ENCODE results near the gene SLC7A4. TPM values are rescaled to one million over a fixed set of nuclear protein-coding genes. Genes with fewer than 3 reads are reported as not detected.
"Not testable (repeated sequence)": the region's sequence is repeated elsewhere in the genome, so short reads cannot be mapped to it uniquely, and the experiment has no call there.

SLC7A4 gene
- total RNA-seq (2014; rRNA removed; shearing (Covaris generic)), result not detected in 2 replicates

DNA sequence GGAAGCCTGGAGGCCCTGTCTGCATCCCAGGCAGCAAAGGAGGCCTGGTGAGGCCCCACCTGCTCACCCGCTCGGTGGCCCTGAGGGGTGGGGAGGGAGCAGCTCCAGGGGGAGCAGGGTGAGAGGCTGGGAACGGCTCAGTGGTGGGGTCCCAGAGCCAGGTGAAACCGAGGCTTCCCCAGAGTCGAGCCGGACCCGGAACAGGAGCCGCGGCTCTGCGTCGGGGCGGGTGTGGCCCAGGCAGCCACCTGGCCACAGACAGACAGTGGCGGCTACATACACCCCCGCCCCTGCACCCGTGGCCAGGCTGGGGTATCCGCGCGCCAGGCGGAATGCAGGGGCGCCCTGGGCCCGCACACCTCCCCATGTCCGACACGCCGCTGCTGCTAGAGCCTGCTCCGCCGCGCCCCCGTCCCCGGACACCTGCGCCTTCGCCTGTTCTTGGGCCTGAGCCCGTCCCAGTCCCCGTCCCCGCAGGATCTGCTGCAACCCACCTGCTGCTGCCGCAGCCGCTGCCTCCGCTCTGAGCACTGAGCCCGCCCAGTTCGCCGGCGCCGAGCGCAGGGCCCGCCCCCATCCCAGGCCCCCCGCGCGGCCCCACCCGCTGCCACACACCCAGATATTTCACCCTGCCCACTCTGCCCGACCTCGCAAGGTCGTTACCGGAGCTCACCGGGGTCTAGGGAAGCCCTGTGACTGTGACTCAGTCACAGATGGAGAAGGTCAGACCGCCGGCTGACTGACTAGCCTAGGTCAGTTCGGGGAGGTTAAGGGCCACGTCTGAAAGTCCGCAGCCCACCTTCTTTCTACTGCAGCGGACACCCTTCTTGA lies at the start of gene SLC7A4:
SLC7A4 (minus strand) TSS at position 525 of the 831 bp plus-strand sequence. CDS start 749 bp downstream, outside the sequence.
- Histone ChIP-seq H3K36me3 (replicated peaks; ENCODE audit: control insufficient read depth, insufficient read depth, low read length) (no peaks in the 10 kb centered on the region), H3K4me3 (ENCODE audit: insufficient read depth, low read depth, low read length) (peak within 1 kb of the TSS; percentile 44; the same call in 1 of the 2 replicates), H3K27me3 (ENCODE audit: control insufficient read depth, insufficient read depth, low read length) (peaks cover 13% of the 10 kb centered on the region; the same call in 1 of the 2 replicates)
- peak; percentile 85 for DNase-seq

GRCh38 chr22:21080435-21081137 lies 48.2 kb upstream of the SLC7A4 start:
- no peak overlapping the region for H3K4me3 ChIP-seq (ENCODE audit: insufficient read depth, low read depth, low read length)
- H3K27me3 ChIP-seq (ENCODE audit: control insufficient read depth, insufficient read depth, low read length), result no peaks in the 10 kb centered on the region
- no peaks in the 10 kb centered on the region for H3K36me3 ChIP-seq (replicated peaks; ENCODE audit: control insufficient read depth, insufficient read depth, low read length)
- DNase-seq, result peak; percentile 23

- H3K36me3 ChIP-seq (replicated peaks; ENCODE audit: control insufficient read depth, insufficient read depth, low read length), result no peaks in the 10 kb centered on the region
- H3K27me3 ChIP-seq (ENCODE audit: control insufficient read depth, insufficient read depth, low read length), result no peaks in the 10 kb centered on the region
- H3K4me3 ChIP-seq (ENCODE audit: insufficient read depth, low read depth, low read length), result no peak overlapping the region
- DNase-seq, result no peak
Measured at GRCh38 chr22:21079493-21079892, 47.1 kb upstream of the SLC7A4 start.

GRCh38 chr22:21078916-21079315 lies 46.6 kb upstream of the SLC7A4 start:
- no peak overlapping the region for H3K4me3 ChIP-seq (ENCODE audit: insufficient read depth, low read depth, low read length)
- no peaks in the 10 kb centered on the region for H3K27me3 ChIP-seq (ENCODE audit: control insufficient read depth, insufficient read depth, low read length)
- H3K36me3 ChIP-seq (replicated peaks; ENCODE audit: control insufficient read depth, insufficient read depth, low read length), result no peaks in the 10 kb centered on the region
- peak; percentile 43 for DNase-seq

DNA sequence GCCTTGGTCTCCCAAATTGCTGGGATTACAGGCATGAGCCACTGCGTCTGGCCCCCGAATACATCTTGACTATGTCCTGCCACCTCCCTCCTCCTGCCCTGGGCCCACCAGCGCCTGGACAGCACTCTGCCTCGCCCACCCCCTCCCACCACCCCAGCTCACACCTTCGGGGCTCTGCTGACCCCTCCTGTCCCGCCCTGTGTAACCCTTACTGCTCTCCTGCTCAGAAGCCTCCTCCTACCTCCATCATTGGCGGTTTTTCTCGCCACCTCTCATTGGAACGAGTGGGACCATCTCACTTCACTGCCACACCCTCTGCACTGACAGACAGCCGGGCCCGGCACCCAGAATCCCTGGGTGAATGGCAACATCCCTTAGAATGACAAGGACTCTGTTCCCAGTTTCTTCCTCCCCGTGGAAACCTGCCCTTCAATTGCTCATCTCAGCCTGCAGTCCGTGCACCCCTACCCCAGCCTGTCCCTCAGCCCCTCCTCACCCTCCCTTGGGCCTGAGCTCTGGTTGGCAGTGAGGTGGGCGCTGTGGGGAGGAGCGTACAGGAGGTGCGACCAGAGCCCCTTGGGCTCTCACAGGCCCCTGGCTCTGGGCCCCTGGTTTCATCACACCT lies 45.6 kb upstream of the SLC7A4 start:
- Histone ChIP-seq H3K36me3 (replicated peaks; ENCODE audit: control insufficient read depth, insufficient read depth, low read length) (no peaks in the 10 kb centered on the region), H3K4me3 (ENCODE audit: insufficient read depth, low read depth, low read length) (no peak overlapping the region), H3K27me3 (ENCODE audit: control insufficient read depth, insufficient read depth, low read length) (no peaks in the 10 kb centered on the region)
- peak; percentile 45 for DNase-seq

- DNase-seq, result peak; percentile 43
- Histone ChIP-seq H3K36me3 (replicated peaks; ENCODE audit: control insufficient read depth, insufficient read depth, low read length) (no peaks in the 10 kb centered on the region), H3K27me3 (ENCODE audit: control insufficient read depth, insufficient read depth, low read length) (no peaks in the 10 kb centered on the region), H3K4me3 (ENCODE audit: insufficient read depth, low read depth, low read length) (no peak overlapping the region)
Measured at GRCh38 chr22:21076912-21077625, 44.7 kb upstream of the SLC7A4 start.

- DNase-seq, result peak; percentile 57
- no peak overlapping the region for H3K4me3 ChIP-seq (ENCODE audit: insufficient read depth, low read depth, low read length)
- H3K36me3 ChIP-seq (replicated peaks; ENCODE audit: control insufficient read depth, insufficient read depth, low read length), result no peaks in the 10 kb centered on the region
- no peaks in the 10 kb centered on the region for H3K27me3 ChIP-seq (ENCODE audit: control insufficient read depth, insufficient read depth, low read length)
Measured at GRCh38 chr22:21075516-21076138, 43.3 kb upstream of the SLC7A4 start.

GRCh38 chr22:21074102-21074715 lies 41.8 kb upstream of the SLC7A4 start:
- H3K4me3 ChIP-seq (ENCODE audit: insufficient read depth, low read depth, low read length), result no peak overlapping the region
- no peaks in the 10 kb centered on the region for H3K27me3 ChIP-seq (ENCODE audit: control insufficient read depth, insufficient read depth, low read length)
- no peaks in the 10 kb centered on the region for H3K36me3 ChIP-seq (replicated peaks; ENCODE audit: control insufficient read depth, insufficient read depth, low read length)
- DNase-seq, result no peak

DNA sequence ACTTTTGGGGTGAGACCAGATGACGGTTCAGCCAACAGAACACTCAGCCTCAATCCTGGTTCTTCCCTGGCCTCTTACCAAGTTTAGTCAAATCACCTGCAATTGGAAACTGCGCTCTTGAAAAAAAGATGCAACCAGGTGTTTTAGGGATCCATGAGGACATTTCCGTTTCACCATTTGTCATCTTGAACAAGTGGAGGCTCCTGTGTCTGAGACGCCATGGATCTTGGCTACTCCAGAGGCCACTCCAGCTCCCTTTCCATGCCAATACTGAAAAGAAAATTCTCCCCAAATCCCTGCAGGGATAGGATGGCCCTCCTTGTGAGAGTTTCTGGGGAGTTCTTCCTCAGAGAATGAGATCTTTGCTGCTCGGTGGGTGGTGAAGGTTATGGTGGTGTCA lies 41.1 kb upstream of the SLC7A4 start:
- no peak for DNase-seq
- no peaks in the 10 kb centered on the region for H3K27me3 ChIP-seq (ENCODE audit: control insufficient read depth, insufficient read depth, low read length)
- H3K36me3 ChIP-seq (replicated peaks; ENCODE audit: control insufficient read depth, insufficient read depth, low read length), result no peaks in the 10 kb centered on the region
- H3K4me3 ChIP-seq (ENCODE audit: insufficient read depth, low read depth, low read length), result no peak overlapping the region

DNA sequence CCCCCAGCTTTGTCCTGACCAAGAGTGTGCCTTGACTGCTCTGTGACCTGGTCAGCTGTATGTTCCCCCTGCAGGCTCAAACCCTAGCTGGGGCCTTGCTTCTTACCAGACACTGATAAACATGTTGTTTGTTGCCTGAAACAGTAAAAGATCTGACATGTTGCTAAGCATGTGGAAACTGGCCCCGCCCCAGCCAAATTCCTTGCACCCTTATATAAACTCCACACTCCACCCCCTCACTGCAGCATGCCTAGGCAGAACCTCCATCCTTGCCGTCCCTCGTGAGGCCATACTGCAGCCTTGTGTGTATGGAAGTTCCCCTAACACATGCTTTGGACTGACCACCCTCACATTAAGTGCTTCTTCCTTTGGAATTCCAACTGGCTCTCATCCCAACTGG lies 40.7 kb upstream of the SLC7A4 start:
- Histone ChIP-seq H3K27me3 (ENCODE audit: control insufficient read depth, insufficient read depth, low read length) (no peaks in the 10 kb centered on the region), H3K4me3 (ENCODE audit: insufficient read depth, low read depth, low read length) (no peak overlapping the region), H3K36me3 (replicated peaks; ENCODE audit: control insufficient read depth, insufficient read depth, low read length) (no peaks in the 10 kb centered on the region)
- no peak for DNase-seq

- not testable (repeated sequence) for H3K36me3 ChIP-seq (replicated peaks; ENCODE audit: control insufficient read depth, insufficient read depth, low read length); H3K4me3 ChIP-seq (ENCODE audit: insufficient read depth, low read depth, low read length); DNase-seq; H3K27me3 ChIP-seq (ENCODE audit: control insufficient read depth, insufficient read depth, low read length)
Measured at GRCh38 chr22:21071796-21072195, 39.4 kb upstream of the SLC7A4 start.

DNA sequence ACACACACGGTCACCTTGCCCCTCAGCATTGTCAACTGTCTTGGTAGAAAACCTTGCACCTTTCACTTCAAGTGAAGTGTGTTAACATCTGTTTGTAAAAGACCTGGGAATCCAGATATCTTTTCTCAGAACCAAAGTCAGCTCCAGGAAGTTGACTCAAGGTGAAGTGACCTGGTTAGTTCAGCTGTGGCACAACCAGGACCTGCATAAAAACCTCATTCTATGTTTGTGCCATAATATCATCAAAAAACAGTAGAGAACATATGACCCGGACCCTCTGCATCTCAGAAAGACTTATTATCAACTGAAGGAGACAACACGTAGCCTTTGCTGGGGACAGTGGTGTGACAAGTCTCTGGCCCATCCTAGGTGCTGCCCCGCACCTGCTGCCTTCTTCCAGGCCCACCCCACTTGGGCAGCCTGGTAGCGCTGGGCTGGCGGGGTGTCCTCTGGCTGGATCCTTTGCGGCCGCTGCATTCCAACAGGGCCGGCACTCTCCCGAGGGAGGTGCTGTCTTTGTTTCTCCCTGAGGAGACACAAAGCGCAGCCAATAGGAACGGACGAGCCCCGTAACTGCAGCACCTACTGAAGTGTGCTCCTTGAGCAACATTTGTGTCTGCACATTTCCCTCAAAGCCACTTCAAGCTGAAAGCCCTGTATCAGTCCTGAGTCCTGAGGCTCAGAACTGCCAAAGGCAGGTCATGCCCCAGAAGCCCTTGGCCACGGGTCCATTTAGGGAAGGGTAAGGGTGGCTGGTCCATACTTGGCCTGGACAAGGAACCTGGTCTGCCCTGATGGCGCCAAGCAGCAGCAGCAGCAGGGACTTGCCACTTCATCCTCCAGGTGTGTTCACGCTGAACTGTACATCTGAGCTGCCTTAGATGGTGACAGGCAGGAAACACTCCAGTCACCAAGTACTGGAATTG lies 38.6 kb upstream of the SLC7A4 start:
- Histone ChIP-seq H3K36me3 (replicated peaks; ENCODE audit: control insufficient read depth, insufficient read depth, low read length) (no peaks in the 10 kb centered on the region), H3K27me3 (ENCODE audit: control insufficient read depth, insufficient read depth, low read length) (no peaks in the 10 kb centered on the region), H3K4me3 (ENCODE audit: insufficient read depth, low read depth, low read length) (no peak overlapping the region)
- peak; percentile 44 for DNase-seq

- H3K4me3 ChIP-seq (ENCODE audit: insufficient read depth, low read depth, low read length), result no peak overlapping the region
- no peaks in the 10 kb centered on the region for H3K27me3 ChIP-seq (ENCODE audit: control insufficient read depth, insufficient read depth, low read length)
- no peaks in the 10 kb centered on the region for H3K36me3 ChIP-seq (replicated peaks; ENCODE audit: control insufficient read depth, insufficient read depth, low read length)
- DNase-seq, result no peak
Measured at GRCh38 chr22:21069375-21069774, 37.0 kb upstream of the SLC7A4 start.

Data from H7 (cell line).